Raji (cell line): Measurements from ENCODE around the gene HOMER2.

Experiments
- POLR2A ChIP-seq: IDR thresholded peaks from 2 replicates; pipeline ENCODE4 v1.6.1; 2011; ENCODE audit warnings: low read depth, low read length, control low read depth; ENCODE audit not compliant: insufficient read depth

The HOMER2 gene

DNA sequence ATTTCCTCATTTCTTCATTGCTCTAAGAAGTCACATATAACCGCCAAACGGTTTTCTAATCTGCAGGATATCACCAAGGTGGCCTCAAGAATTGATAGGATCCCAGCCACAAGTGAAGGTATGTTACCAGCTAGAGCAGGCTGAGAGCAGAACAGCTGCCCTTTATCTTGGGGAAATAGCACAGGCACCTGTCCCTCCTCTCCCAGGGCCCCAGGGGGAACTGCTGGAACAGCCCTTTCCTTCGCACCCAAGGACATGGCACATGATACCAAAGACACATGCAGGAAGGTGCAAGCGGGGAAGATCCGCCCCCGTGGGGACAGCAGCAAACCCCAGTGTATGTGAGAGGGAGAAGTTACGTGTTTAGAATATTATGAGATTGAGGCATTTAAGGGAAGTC lies 35.3 kb downstream of the HOMER2 start:
- no peak for TF ChIP-seq POLR2A

GRCh38 chr15:82916161-82916952 lies 36.2 kb downstream of the HOMER2 start:
- no peak for TF ChIP-seq POLR2A

DNA sequence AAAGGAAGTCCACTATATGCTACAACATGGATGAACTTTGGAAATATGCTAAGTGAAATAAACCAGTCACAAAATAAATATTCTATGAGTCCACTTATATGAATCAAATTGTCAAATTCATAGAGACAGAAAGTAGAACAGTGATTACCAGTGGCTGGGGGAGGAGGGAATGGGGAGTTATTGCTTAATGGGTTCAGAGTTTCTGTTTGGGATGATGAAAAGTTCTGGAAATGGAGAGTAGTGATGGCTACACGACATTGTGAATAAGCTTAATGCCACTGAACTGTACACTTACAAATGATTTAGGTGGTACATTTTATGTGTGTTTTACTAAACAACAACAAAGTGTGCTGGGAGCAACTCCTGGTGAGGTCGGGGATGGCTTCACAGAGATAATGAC lies 38.1 kb downstream of the HOMER2 start:
- no peak for TF ChIP-seq POLR2A

DNA sequence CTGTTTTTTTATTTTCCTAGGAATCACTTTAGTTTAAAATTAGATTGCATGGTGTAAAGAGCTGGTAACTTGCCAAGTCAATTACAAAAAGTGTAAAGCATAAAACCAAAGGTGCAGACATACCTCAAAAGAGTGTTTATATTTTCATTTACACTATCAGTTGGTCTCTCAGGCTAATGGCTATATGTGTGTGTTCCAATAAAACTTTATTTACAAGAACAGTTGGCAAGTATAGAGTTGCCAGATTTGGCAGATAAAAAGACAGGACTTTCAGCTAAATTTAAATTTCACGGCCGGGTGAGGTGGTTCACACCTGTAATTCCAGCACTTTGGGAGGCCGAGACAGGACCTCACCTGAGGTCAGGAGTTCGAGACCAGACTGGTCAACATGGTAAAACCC lies 41.1 kb downstream of the HOMER2 start:
- no peak for TF ChIP-seq POLR2A

DNA sequence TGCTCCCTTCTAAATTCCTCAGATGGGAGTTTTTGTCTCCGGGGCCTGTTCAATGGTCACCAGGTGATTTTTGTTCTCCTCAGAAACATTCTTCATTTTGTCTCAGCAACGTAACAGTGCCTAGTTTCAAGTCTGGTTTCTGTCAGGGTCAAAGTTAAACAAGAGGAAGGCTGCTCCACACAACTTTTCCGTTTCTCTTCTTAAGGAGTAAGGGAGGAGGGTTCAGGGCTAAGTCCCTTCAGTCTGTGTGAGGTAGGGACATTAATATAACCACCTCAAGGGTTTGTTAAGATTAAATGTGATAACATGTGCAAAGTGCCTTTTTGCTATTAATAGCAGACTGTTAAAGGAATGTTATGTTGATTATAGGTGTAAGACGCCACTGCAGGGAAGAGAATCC lies 41.8 kb downstream of the HOMER2 start:
- TF ChIP-seq POLR2A, result no peak

GRCh38 chr15:82909080-82909815 lies 43.3 kb downstream of the HOMER2 start:
- TF ChIP-seq POLR2A, result no peak

DNA sequence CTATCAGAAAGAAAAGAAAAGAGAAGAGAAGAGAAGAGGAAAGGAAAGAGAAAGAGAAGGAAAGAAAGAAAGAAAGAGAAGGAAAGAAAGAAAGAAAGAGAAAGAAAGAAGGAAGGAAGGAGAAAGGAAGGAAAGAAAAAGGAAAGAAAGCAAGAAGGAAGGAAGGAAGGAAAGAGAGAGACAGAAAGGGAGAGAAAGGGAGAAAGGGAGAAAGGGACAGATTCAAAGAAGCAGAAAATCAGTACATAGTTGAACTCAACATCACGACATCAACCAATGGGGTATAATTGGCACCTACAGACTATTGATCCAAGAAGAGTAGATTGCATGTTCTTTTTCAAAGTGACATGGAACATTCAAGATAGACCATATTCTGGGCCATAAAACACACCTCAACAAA lies 45.2 kb downstream of the HOMER2 start:
- TF ChIP-seq POLR2A, result no peak

- TF ChIP-seq POLR2A, result no peak
Measured at GRCh38 chr15:82904574-82904973, 47.9 kb downstream of the HOMER2 start.

DNA sequence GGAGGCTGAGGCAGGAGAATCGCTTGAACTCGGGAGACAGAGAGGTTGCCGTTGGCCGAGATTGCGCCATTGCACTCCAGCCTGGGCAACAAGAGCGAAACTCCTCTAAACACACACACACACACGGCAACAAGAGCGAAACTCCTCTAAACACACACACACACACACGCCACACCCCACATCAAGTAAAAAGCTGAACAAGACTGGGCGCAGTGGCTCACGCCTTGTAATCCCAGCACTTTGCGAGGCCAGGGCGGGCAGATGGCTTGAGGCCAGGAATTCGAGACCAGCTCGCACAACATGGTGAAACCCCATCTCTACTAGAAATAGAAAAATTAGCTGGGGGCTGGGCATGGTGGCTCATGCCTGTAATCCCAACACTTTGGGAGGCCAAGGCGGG lies 49.0 kb downstream of the HOMER2 start:
- TF ChIP-seq POLR2A, result no peak

DNA sequence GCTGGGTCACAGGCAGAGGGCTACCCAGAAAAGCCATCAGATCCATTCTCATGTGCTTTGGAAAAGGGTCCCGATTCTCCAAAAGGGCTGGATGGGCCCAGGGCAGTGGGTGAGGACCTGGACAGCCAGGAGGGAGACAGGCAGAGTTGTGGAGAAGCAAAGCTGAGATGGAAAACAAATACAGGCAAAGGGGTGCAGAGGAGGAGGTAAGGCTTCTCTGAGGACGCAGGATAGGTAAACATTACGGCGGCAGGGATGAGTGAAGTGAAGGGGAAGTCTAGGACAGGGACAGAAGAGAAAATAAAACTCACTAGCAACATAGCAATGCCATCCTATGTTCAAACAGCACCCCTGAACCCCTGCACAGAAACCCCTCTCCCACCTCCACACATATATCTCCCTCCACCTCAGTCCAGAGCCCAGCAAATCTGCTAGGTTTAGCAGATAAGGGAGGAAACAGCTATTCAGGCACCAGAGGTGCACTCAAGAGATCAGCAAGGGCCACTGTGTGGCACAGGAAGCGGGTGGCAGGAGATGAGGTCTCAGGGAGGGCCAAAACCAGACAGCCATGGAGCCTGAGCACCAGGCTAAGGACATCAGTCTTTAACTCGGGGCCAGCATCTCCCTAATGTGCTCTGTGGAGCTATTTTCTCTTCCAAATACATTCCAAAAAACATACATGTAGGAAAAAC lies 51.3 kb downstream of the HOMER2 start:
- no peak for TF ChIP-seq POLR2A

DNA sequence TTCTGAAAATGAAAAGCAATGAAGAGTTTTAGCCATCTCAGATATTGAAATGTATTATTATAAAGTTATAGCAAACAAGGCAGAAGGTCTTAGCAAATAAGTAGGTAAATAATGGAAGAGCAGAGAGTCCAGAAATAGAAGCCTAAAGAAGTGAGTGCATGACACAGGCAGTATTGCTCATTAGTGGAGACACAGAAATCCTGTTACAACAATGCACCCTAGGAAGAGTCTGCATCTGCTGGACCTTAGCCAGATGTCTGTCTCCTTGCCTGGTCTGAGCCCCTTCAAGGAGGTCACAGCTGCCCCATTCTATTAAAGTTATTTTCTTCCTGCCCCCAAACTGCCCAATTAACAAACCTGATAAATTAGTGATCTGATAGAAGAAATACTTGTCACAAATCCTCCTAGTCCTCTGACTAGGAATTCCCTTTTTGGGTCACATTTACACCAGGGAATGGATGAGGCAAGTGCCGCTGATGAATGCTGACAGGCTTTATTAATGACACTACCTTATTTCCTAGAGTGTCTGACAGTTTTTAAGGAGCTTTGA lies 51.9 kb downstream of the HOMER2 start:
- no peak for TF ChIP-seq POLR2A

- no peak for TF ChIP-seq POLR2A
Measured at GRCh38 chr15:82898961-82899360, 53.6 kb downstream of the HOMER2 start.

DNA sequence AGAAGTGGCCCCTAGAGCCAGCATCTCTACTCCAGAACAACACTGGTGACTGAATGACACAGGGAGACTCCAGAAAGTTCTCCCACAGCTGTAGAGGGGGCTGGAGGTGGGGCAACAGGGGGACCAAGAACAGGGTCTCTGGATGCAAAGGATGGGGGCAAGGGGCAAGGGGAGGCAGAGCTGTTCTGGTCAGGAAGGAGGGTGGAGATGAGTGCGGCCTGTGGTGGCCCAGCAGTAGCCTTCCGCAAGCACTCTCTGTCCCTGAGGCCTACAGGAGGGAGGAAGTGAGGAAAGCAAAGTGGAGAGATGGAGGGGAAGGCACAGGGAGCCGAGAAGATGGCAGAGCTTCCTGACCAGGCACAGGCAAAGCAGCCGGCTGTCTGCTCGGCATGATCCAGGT lies 56.5 kb downstream of the HOMER2 start:
- TF ChIP-seq POLR2A, result no peak

GRCh38 chr15:82894971-82895520 lies 57.5 kb downstream of the HOMER2 start:
- no peak for TF ChIP-seq POLR2A

GRCh38 chr15:82892573-82892972 lies 59.9 kb downstream of the HOMER2 start:
- no peak for TF ChIP-seq POLR2A

DNA sequence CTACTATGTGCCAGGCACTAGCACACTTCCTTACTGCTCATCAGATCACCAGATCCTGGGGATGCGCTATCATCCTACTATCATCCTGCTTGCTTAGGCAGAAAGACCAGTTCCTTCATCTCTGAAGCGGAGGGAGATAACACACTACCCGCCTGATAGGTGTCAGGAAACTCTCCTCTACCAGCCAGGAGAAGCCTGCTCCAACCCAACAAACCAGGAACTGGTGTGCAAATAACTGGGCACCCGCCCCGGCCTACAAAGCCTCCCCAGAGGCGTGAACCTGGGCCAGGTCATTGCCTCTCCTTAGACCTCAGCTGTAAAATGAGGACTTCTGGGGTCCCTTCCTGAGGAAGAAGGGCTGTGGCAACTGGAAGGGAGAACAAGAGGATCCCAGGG lies 61.5 kb downstream of the HOMER2 start:
- no peak for TF ChIP-seq POLR2A
